ENCODE measurements around the gene COA3.

DNA sequence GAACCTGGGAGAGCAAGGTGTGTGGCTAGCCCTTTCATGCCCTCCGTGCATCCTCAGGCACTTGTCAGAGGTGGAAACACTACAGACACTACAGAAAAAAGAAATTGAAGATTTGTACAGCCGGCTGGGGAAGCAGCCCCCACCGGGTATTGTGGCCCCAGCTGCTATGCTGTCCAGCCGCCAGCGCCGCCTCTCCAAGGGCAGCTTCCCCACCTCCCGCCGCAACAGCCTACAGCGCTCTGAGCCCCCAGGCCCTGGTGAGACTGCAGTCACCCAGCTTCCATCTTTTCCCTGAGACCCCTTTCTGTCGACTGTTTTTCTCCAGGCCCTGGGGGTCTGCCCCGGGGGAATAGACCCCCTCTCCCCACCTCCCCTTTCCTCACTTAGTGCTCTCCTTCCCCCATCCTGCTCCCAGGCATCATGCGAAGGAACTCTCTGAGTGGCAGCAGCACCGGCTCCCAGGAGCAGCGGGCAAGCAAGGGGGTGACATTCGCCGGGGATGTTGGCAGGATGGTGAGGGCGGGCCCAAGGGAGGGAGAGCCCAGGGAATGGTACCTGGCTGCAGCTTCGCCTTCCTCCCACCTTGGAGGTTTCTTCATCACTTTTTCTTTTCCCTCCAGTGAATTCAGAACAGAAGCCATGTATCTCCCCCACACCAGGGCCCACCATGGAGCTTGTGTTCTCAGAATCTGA is 2.3 kb downstream of the COA3 start:
- TF ChIP-seq, protein P1, sequence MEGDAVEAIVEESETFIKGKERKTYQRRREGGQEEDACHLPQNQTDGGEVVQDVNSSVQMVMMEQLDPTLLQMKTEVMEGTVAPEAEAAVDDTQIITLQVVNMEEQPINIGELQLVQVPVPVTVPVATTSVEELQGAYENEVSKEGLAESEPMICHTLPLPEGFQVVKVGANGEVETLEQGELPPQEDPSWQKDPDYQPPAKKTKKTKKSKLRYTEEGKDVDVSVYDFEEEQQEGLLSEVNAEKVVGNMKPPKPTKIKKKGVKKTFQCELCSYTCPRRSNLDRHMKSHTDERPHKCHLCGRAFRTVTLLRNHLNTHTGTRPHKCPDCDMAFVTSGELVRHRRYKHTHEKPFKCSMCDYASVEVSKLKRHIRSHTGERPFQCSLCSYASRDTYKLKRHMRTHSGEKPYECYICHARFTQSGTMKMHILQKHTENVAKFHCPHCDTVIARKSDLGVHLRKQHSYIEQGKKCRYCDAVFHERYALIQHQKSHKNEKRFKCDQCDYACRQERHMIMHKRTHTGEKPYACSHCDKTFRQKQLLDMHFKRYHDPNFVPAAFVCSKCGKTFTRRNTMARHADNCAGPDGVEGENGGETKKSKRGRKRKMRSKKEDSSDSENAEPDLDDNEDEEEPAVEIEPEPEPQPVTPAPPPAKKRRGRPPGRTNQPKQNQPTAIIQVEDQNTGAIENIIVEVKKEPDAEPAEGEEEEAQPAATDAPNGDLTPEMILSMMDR (IDR thresholded peaks at IDR 0.05), result no peak
- TF ChIP-seq POLR2A (IDR thresholded peaks at IDR 0.05), result no peak
